Naive thymus-derived CD4-positive, alpha-beta T cell (primary cell): ENCODE results near the gene CACNB4. TPM values are rescaled to one million over a fixed set of nuclear protein-coding genes. Genes with fewer than 3 reads are reported as not detected.

Experiments
- ATAC-seq: fragments of 150-1000 bp; cut with Tn5 transposase; 2 replicates; pipeline ENCODE4 v1.10.0; 2021; ENCODE audit warnings: mild to moderate bottlenecking, moderate library complexity
- CTCF ChIA-PET: fragments of 350-600 bp; sonication (Branson Sonifier 250); formaldehyde crosslinking; loops from one replicate; lab custom pipeline; 2021; ENCODE audit warnings: antibody characterized with exemption; lab: Charles Lee
- POLR2A ChIA-PET: fragments of 350-600 bp; sonication (Branson Sonifier 250); formaldehyde crosslinking; loops from one replicate; lab custom pipeline; 2021; ENCODE audit warnings: antibody characterized with exemption, inconsistent platforms; lab: Charles Lee
- DNase-seq, 9 donors: peaks; one replicate each; pipeline versions ENCODE4 v3.0.0 to v3.0.0-alpha.2; 2020 to 2022; ENCODE audit warnings: mixed read lengths in 1 of 9
- H3K27ac ChIP-seq: one replicate; pipeline ENCODE4 v1.7.0; 2013; ENCODE audit warnings: mild to moderate bottlenecking, low read depth, low read length, moderate library complexity
- H3K27me3 ChIP-seq, 2 donors: one replicate each; pipeline ENCODE4 v1.7.0; 2013; ENCODE audit warnings: low read length in 2 of 2, mild to moderate bottlenecking in 2 of 2, moderate library complexity in 2 of 2; ENCODE audit not compliant: control insufficient read depth in 2 of 2, insufficient read depth in 2 of 2
- H3K36me3 ChIP-seq, 3 experiments: 1 replicate in 2 of 3; 2 replicates in 1 of 3; pipeline ENCODE4 v1.7.0; 2013; ENCODE audit warnings: low read length in 3 of 3, mild to moderate bottlenecking in 3 of 3, moderate library complexity in 1 of 3; ENCODE audit not compliant: insufficient read depth in 3 of 3, control insufficient read depth in 2 of 3
- H3K4me1 ChIP-seq, 2 donors: one replicate each; pipeline ENCODE4 v1.7.0; 2013; ENCODE audit warnings: low read length in 2 of 2, mild to moderate bottlenecking in 2 of 2, moderate library complexity in 1 of 2; ENCODE audit not compliant: control insufficient read depth in 2 of 2, insufficient read depth in 2 of 2
- H3K4me3 ChIP-seq: 2 replicates; pipeline ENCODE4 v1.7.0; 2013; ENCODE audit warnings: mild to moderate bottlenecking, low read length
- H3K9me3 ChIP-seq, 3 experiments: 1 replicate in 2 of 3; 2 replicates in 1 of 3; pipeline ENCODE4 v1.7.0; 2013; ENCODE audit warnings: low read length in 3 of 3; ENCODE audit not compliant: control insufficient read depth in 2 of 3
- H3K27ac Mint-ChIP-seq, 9 donors: one replicate each; pipeline ENCODE4 v1.8.0; 2020 to 2022; ENCODE audit warnings: mixed read lengths in 9 of 9, mild to moderate bottlenecking in 8 of 9, moderate library complexity in 5 of 9, inconsistent platforms in 2 of 9
- H3K27me3 Mint-ChIP-seq, 5 donors: one replicate each; pipeline ENCODE4 v1.8.0; 2021 to 2022; ENCODE audit warnings: mixed read lengths in 5 of 5, mild to moderate bottlenecking in 1 of 5
- H3K36me3 Mint-ChIP-seq, 5 donors: one replicate each; pipeline ENCODE4 v1.8.0; 2020 to 2022; ENCODE audit warnings: mixed read lengths in 5 of 5, mild to moderate bottlenecking in 3 of 5, inconsistent platforms in 1 of 5
- H3K4me1 Mint-ChIP-seq, 7 donors: one replicate each; pipeline ENCODE4 v1.8.0; 2020 to 2022; ENCODE audit warnings: mixed read lengths in 7 of 7, mild to moderate bottlenecking in 3 of 7, inconsistent platforms in 1 of 7
- H3K4me3 Mint-ChIP-seq, 10 donors: one replicate each; pipeline ENCODE4 v1.8.0; 2020 to 2022; ENCODE audit warnings: mild to moderate bottlenecking in 10 of 10, mixed read lengths in 10 of 10, moderate library complexity in 6 of 10, inconsistent platforms in 2 of 10
- H3K9me3 Mint-ChIP-seq, 11 donors: one replicate each; pipeline ENCODE4 v1.8.0; 2020 to 2022; ENCODE audit warnings: mixed read lengths in 11 of 11, mild to moderate bottlenecking in 4 of 11, inconsistent platforms in 1 of 11, moderate library complexity in 1 of 11
- intact Hi-C, 2 donors: fragments of 100-400 bp; cut with micrococcal nuclease; formaldehyde crosslinking; loops; one replicate each; pipeline ENCODE4 v1.15.1; 2023
- polyA plus RNA-seq, 2 donors: library from polyadenylated mRNA; unstranded; fragments of 300-500 nt; fragmentation: Illumina TruSeq; gene quantifications; one replicate each; pipeline ENCODE4 v1.2.3, GENCODE V29; 2021
- total RNA-seq, 6 experiments: library from RNA in 5 of 6; stranded (reverse) in 5 of 6; gene quantifications; 1 replicate in 5 of 6; 2 replicates in 1 of 6; pipeline ENCODE4 v1.2.3 and lab custom pipeline; 2021 to 2026

The CACNB4 gene
- total and polyA plus RNA-seq, 7 experiments from 2014 or later: 0.16 to 2.5 (median 0.42) TPM; not detected in 2

DNA sequence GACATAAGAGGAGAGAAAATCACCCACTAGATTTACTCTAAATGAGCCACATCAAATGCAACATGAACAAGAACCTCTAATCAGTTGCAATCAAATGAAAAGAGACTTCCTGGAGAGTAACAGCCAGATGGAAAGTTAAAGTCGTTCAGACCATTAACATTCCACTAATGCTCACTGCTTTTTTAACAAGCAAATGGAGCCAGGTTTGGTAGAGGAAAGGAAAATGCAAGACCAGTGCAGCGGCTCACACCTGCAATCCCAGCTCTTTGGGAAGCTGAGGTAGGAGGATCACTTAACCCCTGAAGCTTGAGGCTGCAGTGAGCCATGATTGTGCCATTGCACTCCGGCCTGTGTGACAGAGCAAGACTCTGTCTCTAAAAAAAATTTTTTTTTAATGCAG, 48.5 kb downstream of the CACNB4 start:
- Mint-ChIP-seq H3K36me3 (no peaks in the 10 kb centered on the region), H3K4me3 (no peak overlapping the region), H3K4me1 (peaks cover 0 to 2% (median 0%) of the 10 kb centered on the region in 7 donors), H3K27me3 (peaks cover 0 to 18% (median 0%) of the 10 kb centered on the region in 5 donors), H3K9me3 (no peaks in the 10 kb centered on the region), H3K27ac (no peak overlapping the region)
- Histone ChIP-seq H3K4me3 (no peak overlapping the region), H3K9me3 (no peaks in the 10 kb centered on the region), H3K27ac (no peak overlapping the region), H3K36me3 (no peaks in the 10 kb centered on the region), H3K4me1 (no peaks in the 10 kb centered on the region), H3K27me3 (no peaks in the 10 kb centered on the region)
- no peak for DNase-seq
- CTCF ChIA-PET: interaction anchor here (0.7 kb wide), 1 partner anchor 13 kb away, joined by 4 read pairs; no protein-coding TSS in a partner anchor
- intact Hi-C loops: no loop called here
- ATAC-seq: no peak
- POLR2A ChIA-PET: no interaction called here

GRCh38 chr2:152049541-152049940, 49.3 kb downstream of the CACNB4 start:
- Mint-ChIP-seq H3K4me3 (no peak overlapping the region), H3K27me3 (peaks cover 0 to 25% (median 0%) of the 10 kb centered on the region in 5 donors), H3K36me3 (no peaks in the 10 kb centered on the region), H3K27ac (no peak overlapping the region), H3K9me3 (no peaks in the 10 kb centered on the region), H3K4me1 (peaks cover 0 to 2% (median 0%) of the 10 kb centered on the region in 7 donors)
- DNase-seq (no peak), ATAC-seq (no peak)
- ChIA-PET POLR2A (no interaction called here), CTCF (interaction anchor here (1.1 kb wide), 1 partner anchor 14 kb away, joined by 3 read pairs; no protein-coding TSS in a partner anchor)
- no peaks in the 10 kb centered on the region for H3K27me3 ChIP-seq
- H3K4me3 ChIP-seq: no peak overlapping the region
- no peaks in the 10 kb centered on the region for H3K9me3 ChIP-seq
- no peak overlapping the region for H3K27ac ChIP-seq
- no peaks in the 10 kb centered on the region for H3K4me1 ChIP-seq
- H3K36me3 ChIP-seq: no peaks in the 10 kb centered on the region
- intact Hi-C loops: no loop called here

DNA sequence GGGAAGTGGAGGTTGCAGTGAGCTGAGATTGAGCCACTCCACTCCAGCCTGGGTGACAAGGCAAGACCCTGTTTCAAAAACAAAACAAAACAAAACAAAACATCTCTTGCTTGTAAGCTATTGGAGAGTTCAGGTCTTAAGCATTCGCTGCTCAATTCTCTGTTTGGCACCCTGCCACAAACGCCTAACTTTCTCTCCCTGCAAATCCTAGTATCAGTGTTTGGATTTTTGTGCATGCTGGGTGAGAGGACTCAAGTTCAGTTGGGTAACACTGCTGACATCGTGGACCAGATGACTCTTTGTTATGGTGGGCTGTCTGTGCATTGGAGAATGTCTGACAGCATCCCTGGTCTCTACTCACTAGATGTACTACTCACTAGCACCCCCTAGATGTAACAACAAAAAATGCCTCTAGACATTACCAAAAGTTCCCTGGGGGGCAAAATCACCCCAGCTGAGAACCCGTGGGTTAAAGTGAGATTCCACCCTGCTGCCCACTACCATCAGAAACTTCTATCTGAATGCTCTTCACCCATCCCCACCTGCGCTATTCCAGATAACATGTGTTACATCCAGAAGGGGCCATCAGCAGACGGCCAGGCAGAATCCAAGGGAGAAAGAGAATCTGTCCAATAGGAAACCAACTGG, 50.9 kb downstream of the CACNB4 start:
- DNase-seq: no peak
- no peak overlapping the region for H3K4me3 ChIP-seq
- H3K36me3 ChIP-seq: no peaks in the 10 kb centered on the region
- Mint-ChIP-seq H3K4me1 (peaks cover 0 to 2% (median 0%) of the 10 kb centered on the region in 7 donors), H3K27ac (no peak overlapping the region), H3K27me3 (peaks cover 0 to 25% (median 0%) of the 10 kb centered on the region in 5 donors), H3K9me3 (no peaks in the 10 kb centered on the region), H3K4me3 (no peak overlapping the region), H3K36me3 (no peaks in the 10 kb centered on the region)
- no peaks in the 10 kb centered on the region for H3K9me3 ChIP-seq
- intact Hi-C loops: no loop called here
- no peak overlapping the region for H3K27ac ChIP-seq
- no peaks in the 10 kb centered on the region for H3K27me3 ChIP-seq
- ATAC-seq: peak; percentile 36
- POLR2A ChIA-PET: no interaction called here
- CTCF ChIA-PET: interaction anchor here (0.6 kb wide), 1 partner anchor 65 kb away, joined by 3 read pairs; no protein-coding TSS in a partner anchor
- no peaks in the 10 kb centered on the region for H3K4me1 ChIP-seq

GRCh38 chr2:152046940-152047339, 51.9 kb downstream of the CACNB4 start:
- peak; percentile 5 for ATAC-seq
- H3K27me3 ChIP-seq: no peaks in the 10 kb centered on the region
- ChIA-PET CTCF (interaction anchor here (0.6 to 1.4 kb wide), 2 partner anchors 14 to 64 kb away, joined by 3 to 4 read pairs; no protein-coding TSS in a partner anchor), POLR2A (no interaction called here)
- H3K4me3 ChIP-seq: no peak overlapping the region
- H3K4me3 Mint-ChIP-seq: no peak overlapping the region
- no peaks in the 10 kb centered on the region for H3K36me3 ChIP-seq
- peaks cover 0 to 2% (median 0%) of the 10 kb centered on the region in 7 donors for H3K4me1 Mint-ChIP-seq
- H3K9me3 Mint-ChIP-seq: no peaks in the 10 kb centered on the region
- no peak overlapping the region for H3K27ac Mint-ChIP-seq
- intact Hi-C loops: no loop called here
- no peak for DNase-seq
- H3K4me1 ChIP-seq: no peaks in the 10 kb centered on the region
- no peak overlapping the region for H3K27ac ChIP-seq
- no peaks in the 10 kb centered on the region for H3K36me3 Mint-ChIP-seq
- no peaks in the 10 kb centered on the region for H3K9me3 ChIP-seq
- peaks cover 0 to 25% (median 0%) of the 10 kb centered on the region in 5 donors for H3K27me3 Mint-ChIP-seq

- ChIA-PET CTCF (no interaction called here), POLR2A (no interaction called here)
- ATAC-seq: peak; percentile 81
- H3K4me3 Mint-ChIP-seq: no peak overlapping the region
- no peaks in the 10 kb centered on the region for H3K9me3 Mint-ChIP-seq
- no peaks in the 10 kb centered on the region for H3K36me3 ChIP-seq
- H3K27me3 ChIP-seq: no peaks in the 10 kb centered on the region
- H3K4me3 ChIP-seq: no peak overlapping the region
- H3K36me3 Mint-ChIP-seq: no peaks in the 10 kb centered on the region
- H3K27me3 Mint-ChIP-seq: peaks cover 0 to 18% (median 0%) of the 10 kb centered on the region in 5 donors
- no peak for DNase-seq
- no peak overlapping the region for H3K27ac ChIP-seq
- no peaks in the 10 kb centered on the region for H3K4me1 ChIP-seq
- no peaks in the 10 kb centered on the region for H3K4me1 Mint-ChIP-seq
- intact Hi-C loops: no loop called here
- H3K9me3 ChIP-seq: no peaks in the 10 kb centered on the region
- no peak overlapping the region for H3K27ac Mint-ChIP-seq
Observed at GRCh38 chr2:152042636-152043615, 55.9 kb downstream of the CACNB4 start.

DNA sequence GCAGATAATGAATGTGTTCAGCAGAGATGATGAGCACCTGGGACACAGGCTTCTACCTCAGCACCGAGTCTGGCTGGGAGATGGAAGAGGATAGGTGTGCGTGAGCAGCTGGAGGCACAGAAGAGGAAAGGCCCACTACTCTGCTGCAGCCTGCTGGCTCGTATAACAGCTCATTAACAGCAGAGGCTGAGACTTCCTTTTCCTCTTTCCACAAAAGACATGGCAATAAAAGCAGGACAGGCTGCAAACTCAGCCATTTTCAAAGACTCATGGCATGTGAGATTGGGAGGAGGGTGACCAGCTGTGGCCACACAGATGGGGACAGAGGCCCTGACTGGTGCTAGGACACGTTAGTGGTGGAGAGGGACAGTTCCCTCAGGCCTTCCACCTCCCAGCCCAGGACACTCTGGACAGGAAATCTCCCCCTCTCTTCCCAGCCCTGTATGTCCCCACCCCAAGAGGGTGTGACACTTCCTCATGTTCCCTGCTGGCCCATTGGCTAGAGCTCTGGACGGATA, 60.3 kb downstream of the CACNB4 start:
- ChIA-PET CTCF (interaction anchor here (0.6 to 2.4 kb wide), 7 partner anchors 13 to 937 kb away, joined by 3 to 7 read pairs (median 3); no protein-coding TSS in a partner anchor), POLR2A (no interaction called here)
- Histone ChIP-seq H3K4me3 (no peak overlapping the region), H3K27me3 (no peaks in the 10 kb centered on the region), H3K36me3 (no peaks in the 10 kb centered on the region), H3K4me1 (no peaks in the 10 kb centered on the region), H3K9me3 (no peaks in the 10 kb centered on the region), H3K27ac (no peak overlapping the region)
- Mint-ChIP-seq H3K36me3 (no peaks in the 10 kb centered on the region), H3K27me3 (peaks cover 0 to 4% (median 0%) of the 10 kb centered on the region in 5 donors), H3K4me1 (no peaks in the 10 kb centered on the region), H3K27ac (no peak overlapping the region), H3K4me3 (no peak overlapping the region), H3K9me3 (no peaks in the 10 kb centered on the region)
- ATAC-seq (peak; percentile 35), DNase-seq (no peak)
- intact Hi-C loops: loop anchor here in 1 of 2 donors (10.0 kb wide), 1 partner anchor 396 kb away; no protein-coding TSS in a partner anchor
